PFSK-1 (cell line): ENCODE results near the gene IL13.

Experiments used
- FOXP2 ChIP-seq: optimal IDR thresholded peaks from 2 replicates; pipeline ENCODE3; 2011; ENCODE audit warnings: borderline replicate concordance, control low read depth, inconsistent platforms; ENCODE audit not compliant: insufficient read depth; ENCODE audit errors: extremely low read length, extremely low read depth
- POLR2AphosphoS5 ChIP-seq: IDR thresholded peaks from 2 replicates; pipeline ENCODE4 v1.6.1; 2012; ENCODE audit warnings: low read depth, mild to moderate bottlenecking, control low read depth, low read length, moderate library complexity
- REST ChIP-seq, 2 experiments: IDR thresholded peaks; 2 replicates each; pipeline versions ENCODE4 v1.6.1 to v1.8.0; 2011 to 2012; ENCODE audit warnings: low read depth in 2 of 2, low read length in 2 of 2, control low read depth in 1 of 2, inconsistent platforms in 1 of 2, mild to moderate bottlenecking in 1 of 2, moderate library complexity in 1 of 2; ENCODE audit not compliant: insufficient read depth in 1 of 2
- SIN3A ChIP-seq: IDR thresholded peaks from 2 replicates; pipeline ENCODE4 v1.6.1; 2012; ENCODE audit warnings: mild to moderate bottlenecking, low read length, moderate library complexity, borderline replicate concordance; ENCODE audit not compliant: insufficient read depth
- TAF1 ChIP-seq: IDR thresholded peaks from 2 replicates; pipeline ENCODE4 v1.6.1; 2012; ENCODE audit warnings: low read length, control low read depth, borderline replicate concordance; ENCODE audit not compliant: insufficient read depth

Gene IL13

GRCh38 chr5:132646583-132647266, 11.2 kb upstream of the IL13 start:
- no peak for TF ChIP-seq POLR2AphosphoS5
- no peak for TF ChIP-seq SIN3A
- no peak for TF ChIP-seq FOXP2
- no peak for TF ChIP-seq REST (IDR thresholded peaks at IDR 0.05; ENCODE audit: insufficient read depth in 1 of 2, low read depth in 2 of 2, low read length in 2 of 2)
- TF ChIP-seq TAF1: no peak

- TF ChIP-seq TAF1 (no peak), REST (IDR thresholded peaks at IDR 0.05; ENCODE audit: insufficient read depth in 1 of 2, low read depth in 2 of 2, low read length in 2 of 2) (no peak), POLR2AphosphoS5 (no peak), FOXP2 (no peak), SIN3A (no peak)
Observed at GRCh38 chr5:132647473-132647872, 10.5 kb upstream of the IL13 start.

GRCh38 chr5:132648355-132648754, 9.6 kb upstream of the IL13 start:
- TF ChIP-seq POLR2AphosphoS5: no peak
- TF ChIP-seq TAF1: no peak
- TF ChIP-seq FOXP2: no peak
- no peak for TF ChIP-seq SIN3A
- no peak for TF ChIP-seq REST (IDR thresholded peaks at IDR 0.05; ENCODE audit: insufficient read depth in 1 of 2, low read depth in 2 of 2, low read length in 2 of 2)

GRCh38 chr5:132651838-132652469, 6.0 kb upstream of the IL13 start:
- TF ChIP-seq TAF1: no peak
- TF ChIP-seq FOXP2: no peak
- no peak for TF ChIP-seq POLR2AphosphoS5
- TF ChIP-seq REST (IDR thresholded peaks at IDR 0.05; ENCODE audit: insufficient read depth in 1 of 2, low read depth in 2 of 2, low read length in 2 of 2): no peak
- no peak for TF ChIP-seq SIN3A

- no peak for TF ChIP-seq TAF1
- no peak for TF ChIP-seq REST (IDR thresholded peaks at IDR 0.05; ENCODE audit: insufficient read depth in 1 of 2, low read depth in 2 of 2, low read length in 2 of 2)
- TF ChIP-seq SIN3A: no peak
- TF ChIP-seq FOXP2: no peak
- no peak for TF ChIP-seq POLR2AphosphoS5
Observed at GRCh38 chr5:132653716-132654115, 4.3 kb upstream of the IL13 start.
